Left lung (tissue), 10 donors: ENCODE results near the gene AKT1. TPM values are rescaled to one million over a fixed set of nuclear protein-coding genes. Genes with fewer than 3 reads are reported as not detected.

Experiments used
- ATAC-seq: fragments of 200-7000 bp; cut with Tn5 transposase; one replicate; pipeline ENCODE4 v1.9.1; 2020; ENCODE audit warnings: moderate library complexity
- DNase-seq, 4 donors: peaks; one replicate each; pipeline ENCODE4 v3.0.0-alpha.2; 2013 to 2020
- H3K27ac ChIP-seq, 2 donors: fragments of 200-600 bp; sonication (generic) in 1 of 2; one replicate each; pipeline versions ENCODE4 v1.5.0 to v1.8.0; 2020 to 2021
- H3K27me3 ChIP-seq, 2 donors: fragments of 200-600 bp; sonication (generic) in 1 of 2; one replicate each; pipeline versions ENCODE4 v1.5.0 to v1.8.0; 2020 to 2021
- H3K36me3 ChIP-seq, 2 donors: fragments of 200-600 bp; sonication (generic) in 1 of 2; one replicate each; pipeline versions ENCODE4 v1.5.0 to v1.8.0; 2020 to 2021
- H3K4me1 ChIP-seq, 2 donors: fragments of 200-600 bp; one replicate each; pipeline ENCODE4 v1.8.0; 2021
- H3K4me3 ChIP-seq, 2 donors: fragments of 200-600 bp; sonication (generic) in 1 of 2; one replicate each; pipeline versions ENCODE4 v1.5.0 to v1.8.0; 2020 to 2021; ENCODE audit warnings: mild to moderate bottlenecking in 1 of 2
- H3K9me3 ChIP-seq, 2 donors: fragments of 200-600 bp; sonication (generic) in 1 of 2; one replicate each; pipeline versions ENCODE4 v1.5.0 to v1.8.0; 2020 to 2021
- intact Hi-C, 2 donors: fragments of 100-400 bp; cut with DNase I; formaldehyde crosslinking; loops; one replicate each; pipeline versions ENCODE4 v1.11.2 to v1.14.2; 2022
- polyA plus RNA-seq, 6 donors: library from polyadenylated mRNA; unstranded; fragments of 120-200 nt; gene quantifications; one replicate each; pipeline ENCODE4 v1.2.1, GENCODE V29; 2013; ENCODE audit not compliant: insufficient read length in 6 of 6
- total RNA-seq, 2 donors: library from RNA; stranded (reverse); fragmentation: NEBNext Ultra II Directional; extraction: Animal tissue kit (Norgen Biotek cat#: 25700); gene quantifications; one replicate each; pipeline ENCODE4 v1.2.1, GENCODE V29; 2021
- TF ChIP-seq, protein P1 (sequence below), 2 donors: fragments of 200-600 bp; sonication (generic) in 1 of 2; IDR thresholded peaks; one replicate each; pipeline versions ENCODE4 v1.5.0 to v1.8.0; 2021; ENCODE audit warnings: antibody characterized with exemption in 2 of 2
- donor health status: DM: no; HTN: yes; CAD: no.
- donor health status: DM: no; HTN: no; CAD: no.

Gene AKT1
- total and polyA plus RNA-seq, 8 donors: 144 to 214 (median 173) TPM

DNA sequence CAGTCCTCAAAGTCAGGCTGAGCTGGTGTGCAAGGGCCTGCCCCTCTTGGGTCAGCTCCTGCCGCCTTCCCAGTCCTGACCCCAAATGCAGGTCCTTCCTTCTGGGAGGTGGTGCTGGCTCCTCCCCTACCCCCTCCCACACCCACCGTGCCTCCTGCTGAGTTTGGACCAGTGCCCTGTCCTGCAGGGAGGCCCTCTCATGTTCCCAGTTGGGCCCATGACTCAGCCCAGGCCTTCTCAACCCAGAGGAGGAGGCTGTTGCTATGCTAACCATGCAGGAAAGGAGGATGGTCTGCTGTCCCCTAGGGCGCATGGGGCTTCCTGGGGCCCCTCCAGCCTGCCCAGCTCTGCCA is 9.8 kb upstream of the AKT1 start:
- H3K27me3 ChIP-seq: peaks cover 0 to 9% of the 10 kb centered on the region in 2 donors
- no peaks in the 10 kb centered on the region for H3K36me3 ChIP-seq
- intact Hi-C loops: no loop called here
- H3K4me3 ChIP-seq: no peak overlapping the region
- peak in 1 of 4 donors; percentile 81 for DNase-seq
- peak; percentile 61 for ATAC-seq
- no peak overlapping the region for H3K27ac ChIP-seq
- TF ChIP-seq, protein P1, sequence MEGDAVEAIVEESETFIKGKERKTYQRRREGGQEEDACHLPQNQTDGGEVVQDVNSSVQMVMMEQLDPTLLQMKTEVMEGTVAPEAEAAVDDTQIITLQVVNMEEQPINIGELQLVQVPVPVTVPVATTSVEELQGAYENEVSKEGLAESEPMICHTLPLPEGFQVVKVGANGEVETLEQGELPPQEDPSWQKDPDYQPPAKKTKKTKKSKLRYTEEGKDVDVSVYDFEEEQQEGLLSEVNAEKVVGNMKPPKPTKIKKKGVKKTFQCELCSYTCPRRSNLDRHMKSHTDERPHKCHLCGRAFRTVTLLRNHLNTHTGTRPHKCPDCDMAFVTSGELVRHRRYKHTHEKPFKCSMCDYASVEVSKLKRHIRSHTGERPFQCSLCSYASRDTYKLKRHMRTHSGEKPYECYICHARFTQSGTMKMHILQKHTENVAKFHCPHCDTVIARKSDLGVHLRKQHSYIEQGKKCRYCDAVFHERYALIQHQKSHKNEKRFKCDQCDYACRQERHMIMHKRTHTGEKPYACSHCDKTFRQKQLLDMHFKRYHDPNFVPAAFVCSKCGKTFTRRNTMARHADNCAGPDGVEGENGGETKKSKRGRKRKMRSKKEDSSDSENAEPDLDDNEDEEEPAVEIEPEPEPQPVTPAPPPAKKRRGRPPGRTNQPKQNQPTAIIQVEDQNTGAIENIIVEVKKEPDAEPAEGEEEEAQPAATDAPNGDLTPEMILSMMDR (IDR thresholded peaks at IDR 0.05): no peak
- peaks cover 7 to 45% of the 10 kb centered on the region in 2 donors for H3K4me1 ChIP-seq
- H3K9me3 ChIP-seq: no peaks in the 10 kb centered on the region

GRCh38 chr14:104804481-104805325 is 9.2 kb upstream of the AKT1 start:
- TF ChIP-seq, protein P1 (IDR thresholded peaks at IDR 0.05): no peak
- Histone ChIP-seq H3K27ac (no peak overlapping the region), H3K36me3 (no peaks in the 10 kb centered on the region), H3K9me3 (no peaks in the 10 kb centered on the region), H3K27me3 (peaks cover 0 to 13% of the 10 kb centered on the region in 2 donors), H3K4me3 (no peak overlapping the region), H3K4me1 (peaks cover 7 to 50% of the 10 kb centered on the region in 2 donors)
- intact Hi-C loops: no loop called here
- ATAC-seq (peak; percentile 4), DNase-seq (peak in 1 of 4 donors; percentile 23)

DNA sequence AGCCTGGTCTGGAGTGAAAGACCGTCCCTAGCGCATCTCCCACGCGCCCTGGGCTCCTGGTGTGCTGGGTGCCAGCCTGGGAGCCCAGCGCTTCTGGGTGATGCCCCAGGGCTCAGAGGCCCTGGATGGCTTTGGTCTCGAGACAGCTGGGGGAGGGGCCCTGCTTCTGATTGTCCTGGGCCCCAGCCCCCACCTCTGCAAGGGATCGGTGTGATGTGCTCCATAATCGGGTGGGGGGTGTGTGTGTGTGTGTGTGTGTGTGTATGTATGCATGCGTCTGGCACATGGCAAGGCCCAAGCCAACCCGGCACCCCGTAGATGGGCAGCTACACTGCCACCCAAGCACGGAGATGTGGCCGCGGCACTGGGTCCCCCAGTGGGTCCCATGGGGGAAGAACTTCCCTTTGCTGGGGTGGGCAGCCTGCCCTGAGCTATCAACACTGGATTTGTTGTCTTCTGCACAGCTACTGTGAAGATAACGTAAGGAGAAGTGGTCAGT is 8.4 kb upstream of the AKT1 start:
- H3K36me3 ChIP-seq: no peaks in the 10 kb centered on the region
- TF ChIP-seq, protein P1 (IDR thresholded peaks at IDR 0.05): no peak
- H3K27me3 ChIP-seq: peaks cover 0 to 13% of the 10 kb centered on the region in 2 donors
- DNase-seq: peak in 1 of 4 donors; percentile 52
- H3K4me3 ChIP-seq: no peak overlapping the region
- intact Hi-C loops: no loop called here
- peaks cover 7 to 56% of the 10 kb centered on the region in 2 donors for H3K4me1 ChIP-seq
- no peak overlapping the region for H3K27ac ChIP-seq
- no peak for ATAC-seq
- no peaks in the 10 kb centered on the region for H3K9me3 ChIP-seq

- no peak for ATAC-seq
- H3K36me3 ChIP-seq: no peaks in the 10 kb centered on the region
- no peak overlapping the region for H3K27ac ChIP-seq
- H3K9me3 ChIP-seq: no peaks in the 10 kb centered on the region
- H3K4me3 ChIP-seq: no peak overlapping the region
- TF ChIP-seq, protein P1 (IDR thresholded peaks at IDR 0.05): no peak
- intact Hi-C loops: no loop called here
- peaks cover 0 to 13% of the 10 kb centered on the region in 2 donors for H3K27me3 ChIP-seq
- peak in 1 of 4 donors; percentile 50 for DNase-seq
- H3K4me1 ChIP-seq: peaks cover 7 to 56% of the 10 kb centered on the region in 2 donors
Observed at GRCh38 chr14:104803280-104803911, 7.8 kb upstream of the AKT1 start.
